ENCODE measurements around the gene LYZL4. TPM values are rescaled to one million over a fixed set of nuclear protein-coding genes. Genes with fewer than 3 reads are reported as not detected.

The LYZL4 gene
- total RNA-seq, 4 donors from 2014 or later = not detected

- H3K27ac ChIP-seq = no peak overlapping the region
- 88 to 92% methylated on average over 4 to 6 of the region's 6 CpGs for WGBS, 2 donors (ENCODE audit: low coverage in 1 of 2)
- H3K36me3 ChIP-seq = no peaks in the 10 kb centered on the region
- no peak for TF ChIP-seq POLR2AphosphoS5 (IDR thresholded peaks at IDR 0.05)
- no peak for TF ChIP-seq EP300 (IDR thresholded peaks at IDR 0.05)
- peaks cover 0 to 2% (median 0%) of the 10 kb centered on the region in 3 donors for H3K4me1 ChIP-seq
- H3K9me3 ChIP-seq = no peaks in the 10 kb centered on the region
- H3K4me3 ChIP-seq = no peak overlapping the region
- no peaks in the 10 kb centered on the region for H3K27me3 ChIP-seq
- no peak for ATAC-seq
Observed at GRCh38 chr3:42381551-42382082, 28.8 kb downstream of the LYZL4 start.

GRCh38 chr3:42377681-42378080 is 32.7 kb downstream of the LYZL4 start:
- no peaks in the 10 kb centered on the region for H3K36me3 ChIP-seq
- no peak overlapping the region for H3K4me3 ChIP-seq
- 100% methylated on average over 1 of the region's 2 CpGs; no CpG with 5 or more reads in 1 of the 2 donors for WGBS, 2 donors (ENCODE audit: low coverage in 1 of 2)
- no peaks in the 10 kb centered on the region for H3K27me3 ChIP-seq
- no peak overlapping the region for H3K27ac ChIP-seq
- H3K9me3 ChIP-seq = no peaks in the 10 kb centered on the region
- ATAC-seq = no peak
- peaks cover 0 to 25% (median 0%) of the 10 kb centered on the region in 3 donors for H3K4me1 ChIP-seq
- no peak for TF ChIP-seq POLR2A (IDR thresholded peaks at IDR 0.05)
- no peak for TF ChIP-seq POLR2AphosphoS5 (IDR thresholded peaks at IDR 0.05)
- no peak for TF ChIP-seq CTCF (IDR thresholded peaks at IDR 0.05)
- TF ChIP-seq EP300 (IDR thresholded peaks at IDR 0.05) = no peak

GRCh38 chr3:42376344-42376798 is 34.0 kb downstream of the LYZL4 start:
- TF ChIP-seq POLR2AphosphoS5 (IDR thresholded peaks at IDR 0.05) (no peak), POLR2A (IDR thresholded peaks at IDR 0.05) (no peak), CTCF (IDR thresholded peaks at IDR 0.05) (no peak), EP300 (IDR thresholded peaks at IDR 0.05) (no peak)
- H3K9me3 ChIP-seq = no peaks in the 10 kb centered on the region
- H3K27me3 ChIP-seq = no peaks in the 10 kb centered on the region
- H3K4me3 ChIP-seq = no peak overlapping the region
- 50 to 90% methylated on average over 1 to 4 of the region's 4 CpGs for WGBS, 2 donors (ENCODE audit: low coverage in 1 of 2)
- H3K4me1 ChIP-seq = peaks cover 0 to 33% (median 0%) of the 10 kb centered on the region in 3 donors
- ATAC-seq = no peak
- H3K27ac ChIP-seq = no peak overlapping the region
- no peaks in the 10 kb centered on the region for H3K36me3 ChIP-seq

DNA sequence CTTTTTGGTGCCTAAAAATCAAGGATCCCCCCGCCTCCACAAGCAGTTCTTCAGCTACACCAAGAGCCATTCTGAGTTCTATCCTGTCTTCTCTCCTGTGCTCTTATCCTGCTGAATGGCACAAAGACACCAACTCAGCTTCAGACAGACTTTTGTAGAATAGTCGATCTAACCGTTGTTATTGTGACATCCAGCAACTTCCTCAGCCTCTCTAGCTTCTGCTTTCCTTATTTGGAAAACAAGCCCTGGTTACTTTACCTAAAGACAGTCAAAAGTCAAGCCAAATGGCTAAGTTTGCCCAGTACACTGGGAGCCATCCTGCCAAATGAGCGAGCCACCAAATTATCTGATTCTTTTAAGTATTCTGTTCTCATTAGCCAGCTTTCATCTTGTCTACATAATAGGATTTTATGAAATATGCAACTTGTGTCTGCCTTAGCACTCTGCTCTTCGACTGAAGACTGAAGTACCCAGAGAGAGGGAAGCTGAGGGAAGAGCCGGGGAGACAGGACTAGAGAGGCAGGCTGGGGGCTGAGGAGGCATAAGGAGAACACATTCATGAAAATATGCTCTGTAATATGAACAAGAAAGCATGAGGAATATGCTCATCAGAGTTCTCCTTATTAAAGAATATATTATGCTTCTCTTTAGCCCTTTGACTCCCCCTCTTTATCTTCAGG is 35.1 kb downstream of the LYZL4 start:
- no peak for TF ChIP-seq EP300 (IDR thresholded peaks at IDR 0.05)
- no peak for TF ChIP-seq POLR2AphosphoS5 (IDR thresholded peaks at IDR 0.05)
- TF ChIP-seq CTCF (IDR thresholded peaks at IDR 0.05) = no peak
- TF ChIP-seq POLR2A (IDR thresholded peaks at IDR 0.05) = no peak
- Histone ChIP-seq H3K36me3 (no peaks in the 10 kb centered on the region), H3K9me3 (no peaks in the 10 kb centered on the region), H3K27ac (no peak overlapping the region), H3K4me3 (no peak overlapping the region), H3K4me1 (peaks cover 0 to 33% (median 0%) of the 10 kb centered on the region in 3 donors), H3K27me3 (no peaks in the 10 kb centered on the region)
- no peak for ATAC-seq
- 65 to 72% methylated on average over 5 to 6 of the region's 6 CpGs for WGBS, 2 donors (ENCODE audit: low coverage in 1 of 2)

DNA sequence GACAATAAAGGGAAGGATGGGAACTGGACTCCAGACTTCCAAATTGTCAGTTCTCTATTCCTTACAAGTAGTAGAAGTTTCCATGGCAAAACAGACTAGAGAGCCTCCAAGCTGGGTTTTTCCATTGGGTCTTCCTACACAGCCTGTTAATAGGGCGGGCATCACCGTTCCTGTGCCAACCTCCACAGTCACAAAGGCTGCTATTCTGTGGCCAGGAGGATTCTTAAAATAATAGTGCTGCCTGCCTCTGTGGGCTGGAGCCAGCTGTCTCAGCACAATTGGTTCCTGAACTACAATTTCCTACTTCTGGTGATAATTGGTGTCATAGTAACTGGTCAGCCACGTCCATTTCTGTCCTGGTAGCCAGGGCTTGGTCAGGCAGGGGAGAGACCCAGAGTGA is 38.6 kb downstream of the LYZL4 start:
- no peak overlapping the region for H3K27ac ChIP-seq
- no peak for TF ChIP-seq POLR2AphosphoS5 (IDR thresholded peaks at IDR 0.05)
- TF ChIP-seq POLR2A (IDR thresholded peaks at IDR 0.05) = no peak
- no peak for TF ChIP-seq EP300 (IDR thresholded peaks at IDR 0.05)
- TF ChIP-seq CTCF (IDR thresholded peaks at IDR 0.05) = no peak

More for the DNA sequence above, 38.6 kb downstream of the LYZL4 start:
- no peaks in the 10 kb centered on the region for H3K36me3 ChIP-seq
- 65% methylated on average over 2 of the region's 3 CpGs; no CpG with 5 or more reads in 1 of the 2 donors for WGBS, 2 donors (ENCODE audit: low coverage in 1 of 2)
- no peaks in the 10 kb centered on the region for H3K9me3 ChIP-seq
- H3K4me3 ChIP-seq = no peak overlapping the region
- H3K27me3 ChIP-seq = no peaks in the 10 kb centered on the region
- H3K4me1 ChIP-seq = peaks cover 0 to 54% (median 0%) of the 10 kb centered on the region in 3 donors
- ATAC-seq = no peak

Measured in gastroesophageal sphincter (tissue), 4 donors.